Measurements from ENCODE around the gene MAGEB3. TPM values are rescaled to one million over a fixed set of nuclear protein-coding genes. Genes with fewer than 3 reads are reported as not detected.

The MAGEB3 gene
- polyA plus RNA-seq, 10 donors, result not detected

DNA sequence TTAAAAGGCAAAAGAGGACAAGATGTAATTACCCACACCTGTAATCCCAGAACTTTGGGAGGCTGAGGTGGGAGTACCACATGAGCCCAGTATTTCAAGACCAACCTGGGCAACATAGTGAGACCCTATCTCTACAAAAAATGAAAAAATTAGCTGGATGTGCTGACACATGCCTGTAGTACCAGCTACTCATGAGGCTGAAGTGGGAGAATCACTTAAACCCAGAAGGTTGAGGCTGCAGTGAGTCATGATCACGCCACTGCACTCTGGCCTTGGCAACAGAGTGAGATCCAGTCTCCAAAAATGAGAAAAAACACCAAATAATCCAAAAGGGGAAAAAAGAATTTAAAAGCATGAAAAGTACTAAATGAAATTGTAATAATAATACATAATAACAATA is 47.9 kb downstream of the MAGEB3 start:
- DNase-seq, result no peak

DNA sequence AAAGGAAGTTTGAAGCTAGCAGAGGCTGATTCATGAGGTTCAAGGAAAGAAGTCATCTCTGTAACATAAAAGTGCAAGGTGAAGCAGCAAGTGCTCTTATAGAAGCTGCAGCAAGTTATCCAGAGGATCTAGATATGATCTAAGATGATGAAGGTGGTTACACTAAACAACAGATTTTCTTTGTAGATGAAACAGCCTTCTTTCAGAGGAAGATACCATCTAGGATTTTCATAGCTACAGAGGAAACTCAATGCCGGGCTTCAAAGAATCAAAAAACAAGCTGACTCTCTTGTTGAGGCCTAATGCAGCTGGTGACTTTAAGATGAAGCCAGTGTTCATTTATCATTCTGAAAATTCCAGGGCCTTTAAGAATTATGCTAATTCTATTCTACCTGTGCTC is 50.0 kb downstream of the MAGEB3 start:
- DNase-seq, result no peak

DNA sequence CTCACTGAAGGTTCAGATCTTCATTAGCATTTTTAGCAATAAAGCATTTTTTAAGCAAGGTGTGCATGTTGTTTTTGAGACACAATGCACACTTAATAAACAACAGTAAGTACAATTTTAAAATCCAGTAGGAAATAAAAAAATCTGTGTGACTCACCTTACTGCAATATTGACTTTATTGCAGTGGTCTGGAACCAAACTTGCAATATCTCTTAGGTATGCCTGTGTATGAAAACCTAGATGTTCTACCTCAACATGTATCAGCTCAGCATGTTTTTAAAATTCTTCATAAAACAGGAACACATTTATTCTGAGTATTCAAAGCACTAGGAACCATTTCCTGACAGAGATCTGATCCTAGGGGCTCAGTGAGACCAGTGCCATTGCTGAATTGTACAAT is 52.1 kb downstream of the MAGEB3 start:
- DNase-seq, result no peak

DNA sequence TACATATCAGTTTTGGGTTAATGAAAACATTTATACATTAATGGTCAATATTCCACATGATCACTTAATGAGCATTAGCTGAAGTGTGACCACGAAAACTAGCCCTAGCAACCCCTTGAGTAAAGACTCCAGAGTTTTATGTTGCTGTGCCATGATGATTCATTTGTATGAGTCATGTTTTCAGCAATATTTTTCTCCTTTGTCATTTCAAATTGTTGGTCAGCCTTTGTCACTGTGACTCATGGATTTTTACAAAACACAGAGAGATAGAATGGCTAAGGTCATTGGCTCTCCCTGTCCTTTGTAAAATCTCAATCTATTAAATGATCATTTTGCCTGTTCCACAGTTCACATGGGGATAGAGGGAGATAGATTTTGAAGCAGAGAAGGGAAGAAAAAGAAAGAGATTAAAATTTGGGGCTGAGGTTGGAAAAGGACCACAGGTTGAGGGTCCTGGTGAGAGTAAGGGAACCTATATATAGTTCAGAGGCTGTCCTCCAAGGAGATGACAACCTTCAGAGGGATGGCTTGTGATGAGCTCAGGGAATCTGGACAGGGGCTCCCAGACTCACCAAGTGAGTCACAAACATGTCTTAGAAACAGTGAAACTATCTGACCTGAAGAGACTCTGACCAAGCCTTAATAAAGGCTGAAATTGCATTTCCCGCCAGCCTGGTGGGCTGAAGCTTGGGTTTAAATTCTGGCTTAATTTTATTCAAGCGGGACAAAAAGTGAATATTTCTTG is 53.2 kb downstream of the MAGEB3 start:
- peak in 1 of 3 donors; percentile 66 for DNase-seq

Other genes starting within 250 kb of the MAGEB3 start
- under 1 TPM in 2 of 10 donors, not detected in 8; 0.08 to 0.12 TPM for gene MAGEB2, start 15.1 kb upstream of the MAGEB3 start, polyA plus RNA-seq (ENCODE audit: insufficient read length in 10 of 10)
- gene MAGEB4, start 11.3 kb downstream of the MAGEB3 start, polyA plus RNA-seq (ENCODE audit: insufficient read length in 10 of 10), result not detected
- gene MAGEB1, start 16.5 kb downstream of the MAGEB3 start, polyA plus RNA-seq (ENCODE audit: insufficient read length in 10 of 10), result under 1 TPM in 1 of 10 donors, not detected in 9; 0.12 TPM
- under 1 TPM; 0.12 to 0.52 (median 0.22) TPM for gene NR0B1, start 78.7 kb downstream of the MAGEB3 start, polyA plus RNA-seq (ENCODE audit: insufficient read length in 10 of 10)